ENCODE measurements around the gene NSMF.
"Not testable (repeated sequence)": the region's sequence is repeated elsewhere in the genome, so short reads cannot be mapped to it uniquely, and the experiment has no call there.

Gene NSMF

DNA sequence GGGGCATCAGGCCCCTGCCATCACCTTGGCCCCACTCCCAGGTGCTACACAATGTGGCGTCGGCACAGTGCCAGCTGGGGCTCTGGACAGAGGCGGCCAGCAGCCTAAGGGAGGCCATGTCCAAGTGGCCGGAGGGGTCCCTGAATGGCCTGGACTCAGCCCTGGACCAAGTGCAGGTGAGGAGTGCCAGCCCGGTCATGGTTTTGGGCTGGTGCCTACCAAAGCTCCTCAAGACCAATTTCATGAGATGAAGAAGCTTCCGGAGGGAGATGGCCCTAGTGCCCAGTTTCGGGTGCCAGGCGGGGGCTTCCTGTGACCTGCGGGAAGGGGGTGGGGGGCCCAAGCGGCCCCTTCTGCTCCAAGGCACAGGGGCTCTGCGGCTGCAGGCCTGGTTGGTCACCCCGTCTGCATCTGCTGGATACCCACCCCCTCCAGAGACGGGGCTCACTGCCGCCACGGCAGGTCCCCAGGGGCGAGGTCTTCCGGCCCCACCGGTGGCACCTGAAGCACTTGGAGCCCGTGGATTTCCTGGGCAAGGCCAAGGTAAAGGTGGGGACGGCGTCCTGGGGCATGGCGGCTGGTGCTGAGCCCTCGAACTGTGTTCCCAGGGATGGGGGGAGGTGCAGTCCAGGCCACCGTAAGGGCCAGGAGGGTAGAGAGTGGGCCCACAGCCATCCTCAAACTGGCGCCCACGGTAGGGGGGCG, 30.1 kb downstream of the NSMF start:
- no peak for DNase-seq

DNA sequence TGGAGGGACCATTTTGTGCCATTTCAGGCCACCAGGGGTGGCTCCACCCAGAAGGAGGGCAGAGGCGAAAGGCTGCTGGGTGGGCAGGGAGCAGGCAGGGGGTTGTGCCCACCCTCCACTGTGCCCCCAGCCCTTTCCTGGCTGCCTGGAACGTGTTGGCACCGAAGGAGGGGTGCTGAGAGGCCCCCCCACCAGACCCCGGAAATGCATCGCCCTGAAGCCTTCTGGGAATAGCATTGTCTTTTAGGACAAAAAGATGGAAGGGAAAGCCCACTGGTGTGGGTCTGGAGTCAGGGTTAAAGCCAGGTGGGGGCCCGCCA, 30.9 kb downstream of the NSMF start:
- no peak for DNase-seq

DNA sequence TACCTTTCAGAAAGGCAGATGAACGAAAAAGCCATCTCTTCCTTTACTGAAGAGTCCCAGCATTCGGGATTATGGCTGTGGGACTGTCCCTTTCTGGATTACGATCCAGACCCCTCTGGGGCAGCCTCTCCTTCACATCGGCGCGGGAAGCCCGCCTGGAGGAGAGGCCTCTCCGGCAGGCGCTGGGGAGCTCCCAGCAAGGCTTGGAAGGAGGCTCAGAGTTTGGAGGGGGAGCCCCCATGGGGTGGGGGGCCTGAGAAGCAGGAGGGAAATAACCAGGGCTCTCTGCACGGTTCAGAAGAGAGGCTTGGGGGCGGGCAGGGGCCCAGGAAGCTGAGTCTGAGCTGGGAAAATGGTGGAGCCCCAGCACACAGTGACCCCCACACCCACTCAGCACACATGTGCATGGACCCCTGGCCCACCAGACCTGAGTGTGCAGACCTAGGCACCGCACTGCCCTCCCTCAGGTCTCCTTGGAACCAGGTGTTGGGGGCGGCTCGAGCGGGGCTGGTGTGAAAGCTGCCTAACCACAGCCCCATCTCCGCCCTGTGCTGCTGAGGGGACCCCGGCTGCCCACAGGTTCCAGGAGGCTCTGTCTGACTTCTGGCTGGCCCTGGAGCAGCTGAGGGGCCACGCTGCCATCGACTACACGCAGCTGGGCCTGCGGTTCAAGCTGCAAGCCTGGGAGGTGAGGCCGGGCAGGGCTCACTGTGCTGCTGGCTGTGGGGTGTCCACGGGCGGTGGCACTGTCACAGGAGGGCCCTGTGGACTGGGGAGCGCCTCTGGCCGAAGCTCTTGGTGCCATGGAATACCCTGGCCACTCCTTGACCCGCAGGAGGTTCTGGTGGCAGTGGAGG, 31.5 kb downstream of the NSMF start:
- DNase-seq: no peak

DNA sequence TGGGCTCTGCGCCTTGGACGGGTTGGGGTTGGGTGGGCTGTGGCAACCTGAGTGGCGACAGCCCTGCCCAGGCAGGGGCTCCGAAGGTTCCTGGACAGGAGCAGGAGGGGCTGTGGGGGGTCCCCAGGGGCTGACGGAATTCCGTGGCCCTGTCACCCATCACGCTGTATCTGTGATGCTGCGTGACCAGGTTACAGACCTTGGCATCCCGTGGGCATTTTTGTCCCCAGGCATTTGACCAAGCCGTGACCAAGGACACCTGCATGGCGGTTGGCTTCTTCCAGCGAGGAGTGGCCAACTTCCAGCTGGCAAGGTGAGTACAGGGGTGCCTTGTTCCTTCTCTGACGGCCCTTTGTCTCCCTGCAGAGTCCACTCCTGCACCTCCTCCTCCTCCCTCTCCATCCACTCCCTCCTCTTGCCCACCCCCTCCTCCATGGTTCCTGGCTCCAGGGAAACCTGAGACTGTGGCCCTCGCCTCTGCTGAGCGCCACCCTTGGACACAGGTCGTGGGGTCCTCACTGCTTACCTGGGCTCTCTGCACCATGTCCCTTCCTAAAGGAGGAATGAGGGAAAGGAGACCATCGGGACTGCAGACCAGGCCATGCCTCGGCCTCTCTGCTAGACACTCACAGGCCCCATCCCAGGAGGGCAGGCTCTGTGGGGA, 33.0 kb downstream of the NSMF start:
- DNase-seq: no peak

DNA sequence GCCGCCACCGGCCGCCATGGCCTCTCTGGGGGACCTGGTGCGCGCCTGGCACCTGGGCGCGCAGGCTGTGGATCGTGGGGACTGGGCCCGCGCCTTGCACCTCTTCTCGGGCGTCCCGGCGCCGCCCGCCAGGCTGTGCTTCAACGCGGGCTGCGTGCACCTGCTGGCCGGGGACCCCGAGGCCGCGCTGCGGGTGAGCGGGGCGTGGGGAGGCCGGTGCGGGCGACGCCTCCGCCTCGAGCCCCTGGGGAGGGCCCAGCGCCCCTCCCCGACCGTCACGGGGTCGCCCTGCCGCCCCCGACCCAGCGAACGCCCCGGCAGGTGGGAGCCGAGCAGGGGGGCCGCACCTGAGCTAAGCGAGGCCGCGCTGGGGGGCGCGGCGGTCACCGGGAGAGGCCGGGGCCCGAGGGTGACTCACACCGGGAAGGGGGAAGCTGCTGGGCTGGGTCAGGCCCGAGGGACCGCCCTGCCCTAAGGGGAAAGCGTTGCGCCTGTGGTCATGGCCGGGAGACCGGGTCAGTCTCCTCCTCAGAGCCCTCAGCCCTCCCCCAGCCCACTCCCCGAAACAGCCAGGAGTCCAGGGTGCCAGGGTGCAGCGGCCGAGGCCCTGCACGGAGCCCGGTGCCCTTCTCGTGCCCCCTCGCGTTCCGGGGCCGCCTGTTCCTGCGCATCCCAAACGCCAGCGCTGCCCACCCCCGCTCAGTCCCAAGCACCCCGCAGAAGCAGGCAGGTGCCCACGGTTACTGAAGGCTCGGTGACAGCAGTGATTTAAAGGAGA, 35.4 kb downstream of the NSMF start:
- no peak for DNase-seq

DNA sequence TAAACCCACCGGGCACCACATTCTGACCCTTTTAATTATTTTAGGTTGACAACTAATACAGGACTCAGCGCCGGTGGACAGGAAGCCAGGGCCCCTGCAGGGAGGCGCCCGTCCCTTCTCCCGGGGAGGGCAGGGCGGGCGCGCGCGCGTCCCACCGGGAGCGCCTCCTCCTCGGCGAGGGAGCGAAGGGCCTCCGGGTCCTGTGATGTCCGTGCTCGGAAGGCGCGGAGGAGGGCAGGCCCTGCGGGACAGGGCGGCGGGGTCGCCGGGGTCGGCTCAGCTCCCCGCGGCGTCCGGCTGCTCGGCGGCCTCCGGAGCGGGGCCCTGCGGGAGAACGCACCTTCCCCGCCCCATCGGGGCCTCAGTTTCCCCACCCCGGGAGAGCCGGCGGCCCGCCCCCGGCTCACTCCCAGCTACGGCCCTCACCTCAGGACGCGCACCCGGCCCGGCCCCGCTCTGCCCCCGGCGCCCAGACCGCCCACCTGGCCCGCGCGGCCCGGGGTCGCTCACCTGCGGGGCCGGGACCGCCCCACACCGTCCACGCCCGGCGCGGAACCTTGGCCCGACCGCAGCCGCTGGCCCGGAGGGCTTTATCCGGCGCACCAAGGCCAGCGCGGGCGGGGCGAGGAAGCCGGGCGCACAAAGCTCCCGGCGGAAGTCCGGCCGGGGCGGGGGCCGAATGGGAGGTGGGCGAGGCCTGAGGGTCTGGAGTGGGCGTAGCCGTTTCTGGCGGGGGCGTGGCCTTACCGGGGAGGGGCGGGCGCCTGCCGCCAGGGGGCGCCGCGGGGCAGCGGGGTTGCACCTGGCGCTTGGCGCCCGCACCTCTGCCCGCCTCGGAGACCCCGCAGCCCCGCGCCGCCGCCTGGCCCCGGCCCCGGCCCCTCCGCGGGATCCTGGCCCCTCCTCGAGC, 36.3 kb downstream of the NSMF start, which contains the start of the genes EXD3 and NOXA1:
TSS of gene EXD3 (minus strand) at position 559 of the 910 bp plus-strand sequence. CDS start 27,805 bp downstream, outside the sequence.
TSS of gene NOXA1 (plus strand) at position 790 of the 910 bp plus-strand sequence. CDS start 137 bp downstream, outside the sequence.
- peak; percentile 98 for DNase-seq

DNA sequence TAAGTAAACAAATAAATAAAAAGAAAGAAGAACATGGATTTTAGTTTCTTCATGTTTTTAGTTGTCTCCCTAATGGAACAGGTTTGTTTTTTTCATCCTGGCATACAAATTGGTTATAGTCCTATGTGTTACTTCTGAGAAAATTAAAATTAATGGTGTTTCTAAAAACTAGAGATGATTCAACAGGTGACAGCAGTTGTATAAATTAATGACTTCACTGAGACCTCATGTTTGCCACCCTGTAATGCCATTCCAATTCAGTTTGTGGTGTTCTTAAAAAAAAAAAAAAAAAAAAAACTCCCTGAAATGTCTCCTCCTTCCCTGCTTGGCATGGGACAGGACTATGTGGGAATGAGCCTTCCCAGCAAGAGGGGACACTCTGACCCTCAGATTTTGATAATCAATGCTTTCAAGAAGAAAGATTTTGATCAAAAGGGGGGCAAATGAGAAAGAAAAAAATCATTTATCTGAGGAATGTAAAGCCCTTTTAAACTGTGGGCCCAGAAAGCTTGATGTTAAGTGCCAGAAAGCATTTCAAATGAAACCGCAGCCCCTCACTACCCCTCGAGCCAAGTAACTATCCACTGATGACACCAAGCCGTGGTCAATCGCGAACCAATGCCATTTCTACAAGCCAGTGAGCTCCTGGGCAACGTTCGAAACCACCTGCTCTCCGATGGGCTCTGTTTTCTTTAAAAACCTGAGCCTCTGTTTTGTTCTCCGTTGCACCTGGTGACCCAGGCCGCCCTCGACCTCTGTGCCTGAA, 37.1 kb downstream of the NSMF start:
- no peak for DNase-seq

DNA sequence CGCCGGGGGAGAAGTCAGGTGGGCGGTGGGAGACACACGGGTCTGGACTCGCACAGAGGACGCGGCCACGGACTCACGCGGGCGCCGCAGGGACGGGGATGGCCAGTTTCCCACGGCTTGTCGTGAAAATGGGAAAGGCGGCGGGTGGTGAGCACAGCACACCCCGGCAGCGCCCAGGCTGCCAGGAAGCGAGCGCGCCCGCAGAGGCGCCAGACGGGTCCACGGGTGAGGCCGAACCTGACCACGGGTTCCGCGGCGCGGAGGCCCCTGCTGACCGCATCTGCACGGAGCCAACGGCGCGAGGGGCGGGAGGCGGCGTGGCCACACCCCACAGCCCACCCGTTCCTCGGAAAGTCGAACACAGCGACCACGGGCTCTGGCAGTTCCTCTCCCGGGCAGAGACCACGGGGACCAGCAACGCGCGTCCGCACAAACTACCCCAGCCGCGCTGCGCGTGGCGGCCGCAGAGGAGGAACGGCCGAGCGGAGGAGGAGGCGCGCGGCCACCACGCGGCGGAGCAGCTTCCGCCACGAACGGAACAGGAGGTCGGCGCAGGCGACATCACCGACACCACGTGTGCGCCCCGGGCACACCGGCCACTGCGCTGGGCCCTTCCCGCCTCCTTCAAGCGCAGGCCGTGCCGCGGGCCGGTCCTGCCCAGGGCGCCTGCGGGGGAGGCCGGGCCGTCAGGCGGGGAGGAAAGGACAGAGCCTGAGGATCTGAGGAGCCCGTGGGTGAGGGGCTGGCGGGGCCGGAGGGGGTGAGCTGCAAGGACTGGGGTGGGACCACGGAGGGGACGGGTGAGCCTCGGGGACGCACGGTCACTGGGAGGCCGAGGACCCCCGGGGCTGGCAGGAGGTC, 41.7 kb downstream of the NSMF start:
- peak in 1 of 2 experiments; percentile 43 for DNase-seq

DNA sequence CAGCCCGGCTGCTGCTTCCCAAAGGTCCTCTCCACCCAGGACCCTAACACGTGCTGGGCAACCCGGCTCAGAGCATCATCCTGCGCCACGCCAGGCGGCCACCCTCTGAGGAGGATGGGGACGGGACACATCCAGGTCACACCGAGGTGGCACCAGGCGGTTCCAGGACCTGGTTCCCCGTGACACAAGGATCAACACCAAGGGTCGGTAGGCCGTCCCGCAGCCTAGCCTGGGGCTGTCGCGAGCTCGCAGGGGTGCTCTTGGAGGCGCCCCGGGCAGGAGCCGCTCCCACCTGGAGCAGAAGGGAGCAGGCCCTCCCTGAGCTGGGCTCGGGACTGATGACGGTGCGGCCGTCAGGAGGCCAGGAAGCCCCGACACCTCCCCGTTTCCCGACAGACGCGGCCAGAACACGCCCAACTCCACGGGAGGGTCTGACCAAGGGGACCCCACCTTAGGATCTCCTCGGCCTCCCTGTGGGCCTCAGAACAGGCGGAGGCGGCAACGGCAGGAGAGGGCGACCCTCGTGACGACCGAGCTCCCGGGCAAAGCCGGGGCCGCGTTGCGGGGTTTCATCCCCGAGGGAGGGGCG, 42.5 kb downstream of the NSMF start:
- no peak for DNase-seq

DNA sequence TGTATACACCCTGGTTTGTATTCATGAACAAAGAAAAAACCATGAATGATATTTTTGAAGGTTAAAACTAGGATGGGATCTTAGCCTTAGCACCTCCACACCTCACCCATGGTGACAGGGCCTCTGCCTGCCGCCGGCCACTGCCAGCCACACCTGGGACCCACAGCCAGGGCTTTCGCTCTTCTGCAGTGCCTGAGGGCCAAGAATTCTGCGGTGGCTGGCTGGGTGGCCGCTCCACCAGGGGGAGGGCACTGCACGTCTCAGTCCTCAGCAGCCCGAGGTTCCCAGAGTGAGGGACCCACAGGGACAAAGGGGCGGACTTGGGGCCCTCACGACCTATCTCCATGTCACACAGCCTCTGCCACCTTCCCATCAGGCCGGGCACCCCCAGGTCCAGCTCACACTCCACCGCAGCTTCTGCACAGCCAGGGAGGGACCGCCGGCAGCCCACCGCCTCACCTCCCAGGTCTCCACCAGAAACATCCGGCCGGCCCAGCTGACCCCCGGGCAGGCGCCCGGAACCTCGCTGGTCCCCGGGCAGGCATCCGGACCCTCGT, 43.0 kb downstream of the NSMF start:
- no peak for DNase-seq

DNA sequence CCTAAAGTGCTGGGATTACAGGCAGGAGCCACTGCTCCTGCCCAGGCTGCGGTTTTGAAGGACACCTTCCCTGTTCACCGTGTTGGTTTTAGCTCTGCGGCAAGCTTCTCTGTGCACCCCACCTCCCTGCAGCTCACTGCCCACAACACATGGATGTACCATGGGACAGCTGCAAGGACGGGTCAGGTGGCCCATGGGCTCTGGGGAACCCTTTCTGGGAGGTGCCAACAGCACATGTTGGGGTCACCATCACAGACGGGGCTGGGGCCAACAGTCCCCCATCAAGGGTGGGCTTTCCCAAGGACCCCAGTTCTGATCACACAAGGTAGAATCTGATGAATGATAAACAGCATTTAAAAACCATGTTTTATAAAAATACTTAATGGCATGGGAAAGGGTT, 43.7 kb downstream of the NSMF start:
- DNase-seq: no peak

DNA sequence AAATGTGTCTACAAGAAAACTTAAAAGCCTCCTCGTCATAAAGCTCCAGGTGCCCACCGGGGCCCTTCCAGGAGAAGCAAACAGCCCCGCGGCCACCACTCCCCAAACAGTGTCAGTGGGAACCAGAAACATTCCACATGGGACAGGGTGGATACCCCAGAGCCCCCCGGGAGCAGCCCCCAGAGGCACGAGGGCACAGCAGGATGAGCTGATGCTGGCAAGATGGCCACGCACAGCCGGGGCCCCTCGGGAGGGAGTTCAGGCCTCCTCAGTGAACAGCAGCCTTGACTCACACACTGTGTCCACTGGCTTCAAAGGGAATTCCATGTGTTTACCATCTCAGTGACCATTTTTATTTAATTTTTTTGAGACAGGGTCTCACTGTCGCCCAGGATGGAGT, 46.7 kb downstream of the NSMF start:
- no peak for DNase-seq

DNA sequence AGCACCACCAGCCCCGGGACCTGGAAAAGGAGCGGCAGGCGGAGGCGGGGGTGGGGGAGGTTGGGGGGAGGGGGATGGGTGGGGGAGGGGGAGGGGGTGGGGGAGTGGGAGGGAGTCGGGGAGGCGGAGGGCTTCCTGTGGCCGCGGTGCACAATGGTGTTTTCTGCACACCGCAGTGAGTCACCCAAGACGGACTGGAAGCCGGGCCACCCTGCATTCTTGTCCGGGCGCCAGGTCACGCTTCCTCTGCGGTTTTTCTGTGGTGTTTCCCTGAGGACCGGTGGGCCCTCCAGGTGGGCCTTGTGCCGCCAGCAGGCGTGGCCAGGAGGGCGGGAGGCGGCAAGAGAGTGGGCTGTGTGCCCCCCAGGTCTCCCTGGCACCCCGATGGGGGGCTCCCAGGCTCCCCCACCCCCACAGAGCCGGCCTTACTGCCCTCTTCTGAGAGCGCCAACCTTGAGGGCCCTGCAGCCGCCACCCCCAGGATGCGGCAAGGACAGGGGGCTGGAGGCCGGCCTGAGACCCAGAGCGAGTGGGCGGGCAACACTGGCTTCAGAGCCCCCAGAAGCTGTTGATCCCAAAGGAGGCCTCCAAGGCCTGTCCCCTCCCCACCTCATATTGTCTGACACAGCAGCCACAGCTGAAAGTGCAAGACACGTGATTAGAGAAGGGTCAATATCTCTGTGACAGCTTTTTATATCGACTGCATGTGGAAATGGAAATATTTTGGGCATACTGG, 47.3 kb downstream of the NSMF start:
- peak; percentile 66 to 70 for DNase-seq

DNA sequence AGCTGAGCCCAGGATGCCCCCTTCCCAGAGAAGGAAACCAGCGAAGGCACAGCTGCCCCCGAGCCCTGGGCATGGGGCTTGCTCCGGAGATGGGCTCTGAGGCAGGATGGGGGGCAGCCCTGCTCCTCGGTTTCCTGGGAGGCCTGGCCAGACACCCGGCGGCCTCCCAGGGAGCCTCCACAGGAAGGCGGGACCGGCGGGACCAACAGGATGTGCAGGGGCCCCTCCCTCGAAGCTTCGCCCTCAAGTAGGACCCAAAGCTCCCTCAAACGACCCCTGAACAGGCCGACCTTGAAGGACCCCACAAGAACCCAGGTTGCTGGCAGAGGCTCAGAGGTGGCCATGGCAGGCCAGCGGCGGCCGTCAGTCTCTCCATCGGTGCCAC, 47.9 kb downstream of the NSMF start:
- no peak for DNase-seq

DNA sequence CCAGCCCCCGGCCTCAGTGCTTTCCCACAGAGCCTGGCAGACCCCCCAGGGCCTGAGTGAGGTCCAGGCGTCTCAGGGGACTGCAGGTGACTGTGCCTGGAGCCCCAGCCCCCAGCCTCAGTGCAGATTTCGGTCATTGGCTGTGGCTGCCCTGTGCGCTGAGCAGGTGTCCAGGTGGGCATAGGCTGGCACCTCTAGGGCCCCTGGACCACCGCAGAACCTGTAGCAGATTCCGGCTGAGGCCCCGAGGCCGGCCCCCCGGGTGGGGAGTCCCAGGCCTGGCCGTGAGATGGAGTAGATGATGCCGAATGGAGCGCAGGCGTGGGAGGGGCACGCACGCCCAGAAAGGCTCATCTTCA, 48.3 kb downstream of the NSMF start:
- no peak for DNase-seq

DNA sequence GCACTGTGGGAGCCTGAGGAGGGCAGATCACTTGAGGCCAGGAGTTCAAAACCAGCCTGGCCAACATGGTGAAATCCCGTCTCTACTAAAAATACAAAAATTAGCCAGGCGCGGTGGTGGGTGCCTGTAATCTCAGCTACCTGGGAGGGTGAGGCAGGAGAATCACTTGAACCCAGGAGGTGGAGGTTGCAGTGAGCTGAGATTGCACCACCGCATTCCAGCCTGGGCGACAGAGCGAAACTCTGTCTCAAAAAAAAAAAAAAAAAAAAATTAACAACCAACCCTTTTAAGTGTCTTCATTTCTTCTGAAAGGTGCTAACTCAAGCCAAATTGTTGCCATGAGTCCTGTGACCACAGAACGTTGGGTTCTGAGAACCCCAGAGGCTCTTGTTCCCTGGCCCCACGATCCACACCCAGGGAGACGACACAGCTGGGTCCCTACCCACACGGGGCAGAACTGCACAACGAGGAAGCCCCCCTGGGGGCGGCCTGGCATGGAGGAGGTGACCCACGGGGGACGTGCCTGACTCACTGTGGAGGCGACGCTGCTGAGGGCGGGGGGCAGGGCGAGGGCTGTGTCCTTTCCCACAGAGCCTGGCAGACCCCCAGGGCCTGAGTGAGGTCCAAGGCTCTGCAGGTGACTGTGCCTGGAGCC, 48.8 kb downstream of the NSMF start:
- DNase-seq: not testable (repeated sequence)

DNA sequence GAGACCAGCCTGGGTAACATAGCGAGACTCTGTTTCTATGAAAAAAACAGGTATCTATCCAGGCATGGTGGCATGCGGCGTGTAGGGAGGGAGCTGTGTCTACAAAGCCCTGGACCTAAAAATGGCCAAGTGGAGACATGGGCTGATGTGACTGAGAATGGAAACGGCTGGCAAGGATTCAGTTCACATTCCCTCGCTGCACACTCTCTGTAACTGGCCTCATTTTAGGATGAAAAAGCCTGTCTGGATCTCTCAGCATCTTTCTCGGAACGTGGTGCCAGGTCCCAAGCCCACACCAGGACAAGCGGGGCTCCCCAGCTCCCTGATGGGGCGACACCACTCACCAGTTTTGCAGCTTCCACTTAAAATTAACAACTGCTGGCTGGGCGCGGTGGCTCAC, 49.6 kb downstream of the NSMF start:
- DNase-seq: no peak
